ENCODE results near the gene FLOT2.

GRCh38 chr17:28882154-28882895 is 15.2 kb downstream of the FLOT2 start:
- TF ChIP-seq CTCF (IDR thresholded peaks at IDR 0.05) (no peak), POLR2A (IDR thresholded peaks at IDR 0.05) (no peak), POLR2AphosphoS5 (IDR thresholded peaks at IDR 0.05) (no peak)
